ENCODE results near the gene MAPK12.

The MAPK12 gene

DNA sequence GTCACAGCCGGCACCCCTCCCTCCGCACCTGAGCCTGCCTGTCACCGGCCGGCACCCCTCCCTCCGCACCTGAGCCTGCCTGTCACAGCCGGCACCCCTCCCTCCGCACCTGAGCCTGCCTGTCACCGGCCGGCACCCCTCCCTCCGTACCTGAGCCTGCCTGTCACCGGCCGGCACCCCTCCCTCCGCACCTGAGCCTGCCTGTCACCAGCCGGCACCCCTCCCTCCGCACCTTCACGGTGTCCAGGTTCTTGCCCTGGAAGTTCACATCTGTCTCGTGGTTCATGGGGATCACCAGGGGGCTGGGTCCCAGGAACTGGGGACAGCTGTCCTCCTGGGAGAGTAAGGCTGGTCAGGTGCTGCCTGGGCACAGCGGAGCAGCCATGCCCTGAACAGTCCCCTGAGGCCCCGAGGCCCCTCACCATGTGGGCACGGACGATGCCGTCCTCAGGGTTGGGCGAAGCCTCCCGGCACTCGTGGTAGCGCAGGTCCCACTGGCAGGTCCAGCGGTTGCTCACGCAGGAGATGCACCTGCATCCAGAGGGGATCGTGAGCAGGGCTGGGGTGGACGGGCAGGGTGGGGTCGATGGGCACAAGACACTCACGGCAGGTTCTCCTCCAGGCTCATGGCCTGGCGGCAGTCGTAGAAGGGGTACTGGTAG lies 24.2 kb upstream of the MAPK12 start:
- TF ChIP-seq, protein P1, sequence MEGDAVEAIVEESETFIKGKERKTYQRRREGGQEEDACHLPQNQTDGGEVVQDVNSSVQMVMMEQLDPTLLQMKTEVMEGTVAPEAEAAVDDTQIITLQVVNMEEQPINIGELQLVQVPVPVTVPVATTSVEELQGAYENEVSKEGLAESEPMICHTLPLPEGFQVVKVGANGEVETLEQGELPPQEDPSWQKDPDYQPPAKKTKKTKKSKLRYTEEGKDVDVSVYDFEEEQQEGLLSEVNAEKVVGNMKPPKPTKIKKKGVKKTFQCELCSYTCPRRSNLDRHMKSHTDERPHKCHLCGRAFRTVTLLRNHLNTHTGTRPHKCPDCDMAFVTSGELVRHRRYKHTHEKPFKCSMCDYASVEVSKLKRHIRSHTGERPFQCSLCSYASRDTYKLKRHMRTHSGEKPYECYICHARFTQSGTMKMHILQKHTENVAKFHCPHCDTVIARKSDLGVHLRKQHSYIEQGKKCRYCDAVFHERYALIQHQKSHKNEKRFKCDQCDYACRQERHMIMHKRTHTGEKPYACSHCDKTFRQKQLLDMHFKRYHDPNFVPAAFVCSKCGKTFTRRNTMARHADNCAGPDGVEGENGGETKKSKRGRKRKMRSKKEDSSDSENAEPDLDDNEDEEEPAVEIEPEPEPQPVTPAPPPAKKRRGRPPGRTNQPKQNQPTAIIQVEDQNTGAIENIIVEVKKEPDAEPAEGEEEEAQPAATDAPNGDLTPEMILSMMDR (IDR thresholded peaks at IDR 0.05; ENCODE audit: low read depth, low read length), result no peak
- Histone ChIP-seq H3K36me3 (peaks cover 78% of the 10 kb centered on the region), H3K4me1 (no peaks in the 10 kb centered on the region)

GRCh38 chr22:50284479-50284878 lies 23.0 kb upstream of the MAPK12 start:
- no peaks in the 10 kb centered on the region for H3K4me1 ChIP-seq
- H3K36me3 ChIP-seq, result peaks cover 77% of the 10 kb centered on the region
- DNase-seq, result no peak
- no peaks in the 10 kb centered on the region for H3K9me3 ChIP-seq
- TF ChIP-seq, protein P1 (IDR thresholded peaks at IDR 0.05; ENCODE audit: low read depth, low read length), result no peak
- no peak overlapping the region for H3K4me3 ChIP-seq (ENCODE audit: low read depth, low read length)
- no peaks in the 10 kb centered on the region for H3K27me3 ChIP-seq

More for the DNA sequence above, 24.2 kb upstream of the MAPK12 start:
- Histone ChIP-seq H3K9me3 (no peaks in the 10 kb centered on the region), H3K27me3 (no peaks in the 10 kb centered on the region), H3K4me3 (ENCODE audit: low read depth, low read length) (no peak overlapping the region)
- no peak for DNase-seq

DNA sequence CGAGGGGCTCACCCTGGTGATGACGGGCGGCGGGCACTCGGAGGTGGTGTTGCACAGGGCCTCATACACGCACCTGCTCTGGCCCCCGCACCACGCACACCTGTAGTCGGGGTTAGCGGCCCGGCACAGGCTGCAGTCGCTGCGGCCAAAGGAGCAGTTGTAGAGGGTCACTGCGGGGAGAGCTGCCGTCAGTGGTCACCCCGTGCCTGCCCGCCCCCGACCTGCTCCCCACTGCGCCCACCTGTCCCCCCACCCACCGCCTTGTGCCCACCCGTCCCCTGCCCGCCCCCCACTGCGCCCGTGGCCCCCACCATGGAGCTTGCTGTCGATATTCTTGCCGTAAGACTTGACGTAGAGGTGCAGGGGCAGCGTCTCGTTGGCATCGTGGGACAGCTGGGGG lies 22.3 kb upstream of the MAPK12 start:
- Histone ChIP-seq H3K4me3 (ENCODE audit: low read depth, low read length) (no peak overlapping the region), H3K36me3 (peaks cover 77% of the 10 kb centered on the region), H3K27me3 (no peaks in the 10 kb centered on the region), H3K4me1 (no peaks in the 10 kb centered on the region), H3K9me3 (no peaks in the 10 kb centered on the region)
- DNase-seq, result no peak
- TF ChIP-seq, protein P1 (IDR thresholded peaks at IDR 0.05; ENCODE audit: low read depth, low read length), result no peak

- DNase-seq, result no peak
These were observed 21.1 kb upstream of the MAPK12 start for GRCh38 chr22:50282361-50283155.

DNA sequence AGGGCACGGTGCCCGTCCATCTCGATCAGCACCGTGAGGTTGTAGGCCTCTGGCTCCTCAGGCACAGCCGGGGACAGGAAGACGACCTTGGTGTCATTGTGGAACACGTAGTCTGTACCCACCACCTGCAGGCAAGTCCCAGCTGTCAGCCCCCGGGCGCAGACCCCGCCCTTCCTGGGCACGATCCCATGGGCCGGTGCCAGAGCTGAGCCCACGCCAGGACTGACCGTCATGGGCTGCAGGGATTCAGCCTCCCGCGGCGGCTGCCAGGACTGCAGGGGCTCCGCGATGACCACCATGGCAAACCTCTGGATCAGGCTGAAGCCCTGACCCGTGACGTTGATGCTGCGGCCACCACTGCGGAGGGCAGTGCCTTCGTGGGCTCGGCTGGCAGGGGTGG lies 20.5 kb upstream of the MAPK12 start:
- TF ChIP-seq, protein P1 (IDR thresholded peaks at IDR 0.05; ENCODE audit: low read depth, low read length), result no peak
- Histone ChIP-seq H3K4me3 (ENCODE audit: low read depth, low read length) (no peak overlapping the region), H3K36me3 (peaks cover 75% of the 10 kb centered on the region), H3K4me1 (no peaks in the 10 kb centered on the region), H3K9me3 (no peaks in the 10 kb centered on the region), H3K27me3 (no peaks in the 10 kb centered on the region)
- DNase-seq, result no peak

More at GRCh38 chr22:50282361-50283155, 21.1 kb upstream of the MAPK12 start:
- Histone ChIP-seq H3K9me3 (no peaks in the 10 kb centered on the region), H3K27me3 (no peaks in the 10 kb centered on the region), H3K4me3 (ENCODE audit: low read depth, low read length) (no peak overlapping the region), H3K4me1 (no peaks in the 10 kb centered on the region), H3K36me3 (peaks cover 77% of the 10 kb centered on the region)
- TF ChIP-seq, protein P1 (IDR thresholded peaks at IDR 0.05; ENCODE audit: low read depth, low read length), result no peak

DNA sequence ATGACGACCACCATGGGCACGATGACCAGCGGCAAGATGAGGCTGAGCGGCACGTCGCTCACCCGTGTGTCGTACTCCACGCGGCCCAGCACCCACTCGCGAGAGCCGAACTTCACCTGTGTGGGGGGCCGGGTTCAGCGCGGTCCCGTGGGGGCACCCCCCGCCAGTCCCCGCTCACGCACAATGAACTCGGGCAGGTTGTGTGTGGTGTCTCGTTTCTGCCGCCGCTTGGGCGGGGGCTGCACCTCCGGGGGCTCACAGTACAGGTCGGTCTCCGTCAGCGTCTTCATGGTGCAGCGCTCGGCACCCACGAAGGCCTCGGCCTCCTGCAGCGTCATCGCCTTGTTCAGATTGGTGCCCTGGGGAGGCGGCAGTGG lies 19.9 kb upstream of the MAPK12 start:
- no peak for DNase-seq
- no peaks in the 10 kb centered on the region for H3K27me3 ChIP-seq
- H3K9me3 ChIP-seq, result no peaks in the 10 kb centered on the region
- peaks cover 75% of the 10 kb centered on the region for H3K36me3 ChIP-seq
- H3K4me1 ChIP-seq, result no peaks in the 10 kb centered on the region
- H3K4me3 ChIP-seq (ENCODE audit: low read depth, low read length), result no peak overlapping the region
- TF ChIP-seq, protein P1 (IDR thresholded peaks at IDR 0.05; ENCODE audit: low read depth, low read length), result no peak
